Naive thymus-derived CD4-positive, alpha-beta T cell (primary cell): Measurements from ENCODE around the gene TRIO. TPM values are rescaled to one million over a fixed set of nuclear protein-coding genes. Genes with fewer than 3 reads are reported as not detected.

Experiments
- ATAC-seq: fragments of 150-1000 bp; cut with Tn5 transposase; 2 replicates; pipeline ENCODE4 v1.10.0; 2021; ENCODE audit warnings: mild to moderate bottlenecking, moderate library complexity
- CTCF ChIA-PET: fragments of 350-600 bp; sonication (Branson Sonifier 250); formaldehyde crosslinking; loops from one replicate; lab custom pipeline; 2021; ENCODE audit warnings: antibody characterized with exemption; lab: Charles Lee
- POLR2A ChIA-PET: fragments of 350-600 bp; sonication (Branson Sonifier 250); formaldehyde crosslinking; loops from one replicate; lab custom pipeline; 2021; ENCODE audit warnings: antibody characterized with exemption, inconsistent platforms; lab: Charles Lee
- DNase-seq, 9 donors: peaks; one replicate each; pipeline versions ENCODE4 v3.0.0 to v3.0.0-alpha.2; 2020 to 2022; ENCODE audit warnings: mixed read lengths in 1 of 9
- H3K27ac ChIP-seq: one replicate; pipeline ENCODE4 v1.7.0; 2013; ENCODE audit warnings: mild to moderate bottlenecking, low read depth, low read length, moderate library complexity
- H3K27me3 ChIP-seq, 2 donors: one replicate each; pipeline ENCODE4 v1.7.0; 2013; ENCODE audit warnings: low read length in 2 of 2, mild to moderate bottlenecking in 2 of 2, moderate library complexity in 2 of 2; ENCODE audit not compliant: control insufficient read depth in 2 of 2, insufficient read depth in 2 of 2
- H3K36me3 ChIP-seq, 3 experiments: 1 replicate in 2 of 3; 2 replicates in 1 of 3; pipeline ENCODE4 v1.7.0; 2013; ENCODE audit warnings: low read length in 3 of 3, mild to moderate bottlenecking in 3 of 3, moderate library complexity in 1 of 3; ENCODE audit not compliant: insufficient read depth in 3 of 3, control insufficient read depth in 2 of 3
- H3K4me1 ChIP-seq, 2 donors: one replicate each; pipeline ENCODE4 v1.7.0; 2013; ENCODE audit warnings: low read length in 2 of 2, mild to moderate bottlenecking in 2 of 2, moderate library complexity in 1 of 2; ENCODE audit not compliant: control insufficient read depth in 2 of 2, insufficient read depth in 2 of 2
- H3K4me3 ChIP-seq: 2 replicates; pipeline ENCODE4 v1.7.0; 2013; ENCODE audit warnings: mild to moderate bottlenecking, low read length
- H3K9me3 ChIP-seq, 3 experiments: 1 replicate in 2 of 3; 2 replicates in 1 of 3; pipeline ENCODE4 v1.7.0; 2013; ENCODE audit warnings: low read length in 3 of 3; ENCODE audit not compliant: control insufficient read depth in 2 of 3
- H3K27ac Mint-ChIP-seq, 9 donors: one replicate each; pipeline ENCODE4 v1.8.0; 2020 to 2022; ENCODE audit warnings: mixed read lengths in 9 of 9, mild to moderate bottlenecking in 8 of 9, moderate library complexity in 5 of 9, inconsistent platforms in 2 of 9
- H3K27me3 Mint-ChIP-seq, 5 donors: one replicate each; pipeline ENCODE4 v1.8.0; 2021 to 2022; ENCODE audit warnings: mixed read lengths in 5 of 5, mild to moderate bottlenecking in 1 of 5
- H3K36me3 Mint-ChIP-seq, 5 donors: one replicate each; pipeline ENCODE4 v1.8.0; 2020 to 2022; ENCODE audit warnings: mixed read lengths in 5 of 5, mild to moderate bottlenecking in 3 of 5, inconsistent platforms in 1 of 5
- H3K4me1 Mint-ChIP-seq, 7 donors: one replicate each; pipeline ENCODE4 v1.8.0; 2020 to 2022; ENCODE audit warnings: mixed read lengths in 7 of 7, mild to moderate bottlenecking in 3 of 7, inconsistent platforms in 1 of 7
- H3K4me3 Mint-ChIP-seq, 10 donors: one replicate each; pipeline ENCODE4 v1.8.0; 2020 to 2022; ENCODE audit warnings: mild to moderate bottlenecking in 10 of 10, mixed read lengths in 10 of 10, moderate library complexity in 6 of 10, inconsistent platforms in 2 of 10
- H3K9me3 Mint-ChIP-seq, 11 donors: one replicate each; pipeline ENCODE4 v1.8.0; 2020 to 2022; ENCODE audit warnings: mixed read lengths in 11 of 11, mild to moderate bottlenecking in 4 of 11, inconsistent platforms in 1 of 11, moderate library complexity in 1 of 11
- intact Hi-C, 2 donors: fragments of 100-400 bp; cut with micrococcal nuclease; formaldehyde crosslinking; loops; one replicate each; pipeline ENCODE4 v1.15.1; 2023
- polyA plus RNA-seq, 2 donors: library from polyadenylated mRNA; unstranded; fragments of 300-500 nt; fragmentation: Illumina TruSeq; gene quantifications; one replicate each; pipeline ENCODE4 v1.2.3, GENCODE V29; 2021
- total RNA-seq, 6 experiments: library from RNA in 5 of 6; stranded (reverse) in 5 of 6; gene quantifications; 1 replicate in 5 of 6; 2 replicates in 1 of 6; pipeline ENCODE4 v1.2.3 and lab custom pipeline; 2021 to 2026

TRIO gene
- total and polyA plus RNA-seq, 7 experiments from 2014 or later, result 0.16 to 45.9 (median 5.7) TPM

- H3K36me3 Mint-ChIP-seq, result peaks cover 0 to 5% (median 0%) of the 10 kb centered on the region in 5 donors
- no peak overlapping the region for H3K27ac Mint-ChIP-seq
- H3K4me1 ChIP-seq, result no peaks in the 10 kb centered on the region
- ChIA-PET POLR2A (no interaction called here), CTCF (no interaction called here)
- no peak overlapping the region for H3K27ac ChIP-seq
- H3K36me3 ChIP-seq, result no peaks in the 10 kb centered on the region
- no peaks in the 10 kb centered on the region for H3K27me3 Mint-ChIP-seq
- H3K9me3 ChIP-seq, result no peaks in the 10 kb centered on the region
- no peak overlapping the region for H3K4me3 Mint-ChIP-seq
- H3K4me3 ChIP-seq, result no peak overlapping the region
- ATAC-seq, result no peak
- no peak for DNase-seq
- intact Hi-C loops, result no loop called here
- no peaks in the 10 kb centered on the region for H3K27me3 ChIP-seq
- peaks cover 0 to 4% (median 0%) of the 10 kb centered on the region in 7 donors for H3K4me1 Mint-ChIP-seq
- H3K9me3 Mint-ChIP-seq, result no peaks in the 10 kb centered on the region
Observed at GRCh38 chr5:14452685-14453454, 309.7 kb downstream of the TRIO start.

GRCh38 chr5:14453481-14453880 is 310.3 kb downstream of the TRIO start:
- intact Hi-C loops, result no loop called here
- H3K27ac Mint-ChIP-seq, result peak overlapping the region in 2 of 9 donors; percentile 41 to 62
- H3K9me3 Mint-ChIP-seq, result no peaks in the 10 kb centered on the region
- DNase-seq (no peak), ATAC-seq (no peak)
- H3K4me3 Mint-ChIP-seq, result no peak overlapping the region
- CTCF ChIA-PET, result no interaction called here
- Histone ChIP-seq H3K27ac (no peak overlapping the region), H3K36me3 (no peaks in the 10 kb centered on the region), H3K4me1 (no peaks in the 10 kb centered on the region), H3K4me3 (no peak overlapping the region), H3K27me3 (no peaks in the 10 kb centered on the region), H3K9me3 (no peaks in the 10 kb centered on the region)
- POLR2A ChIA-PET, result no interaction called here
- H3K36me3 Mint-ChIP-seq, result peaks cover 0 to 5% (median 0%) of the 10 kb centered on the region in 5 donors
- no peaks in the 10 kb centered on the region for H3K27me3 Mint-ChIP-seq
- peaks cover 0 to 4% (median 0%) of the 10 kb centered on the region in 7 donors for H3K4me1 Mint-ChIP-seq

GRCh38 chr5:14455814-14456321 is 312.7 kb downstream of the TRIO start:
- H3K36me3 Mint-ChIP-seq, result peaks cover 0 to 3% (median 0%) of the 10 kb centered on the region in 5 donors
- no peak overlapping the region for H3K27ac ChIP-seq
- ATAC-seq (no peak), DNase-seq (no peak)
- CTCF ChIA-PET, result no interaction called here
- H3K4me1 ChIP-seq, result no peaks in the 10 kb centered on the region
- no peaks in the 10 kb centered on the region for H3K9me3 Mint-ChIP-seq
- H3K36me3 ChIP-seq, result no peaks in the 10 kb centered on the region
- H3K4me3 ChIP-seq, result no peak overlapping the region
- POLR2A ChIA-PET, result interaction anchor here (1.2 kb wide), 1 partner anchor 42 kb away, joined by 4 read pairs; no protein-coding TSS in a partner anchor
- H3K27me3 Mint-ChIP-seq, result no peaks in the 10 kb centered on the region
- H3K27me3 ChIP-seq, result no peaks in the 10 kb centered on the region
- no peaks in the 10 kb centered on the region for H3K9me3 ChIP-seq
- intact Hi-C loops, result no loop called here
- H3K4me3 Mint-ChIP-seq, result no peak overlapping the region
- peaks cover 0 to 3% (median 0%) of the 10 kb centered on the region in 7 donors for H3K4me1 Mint-ChIP-seq
- no peak overlapping the region for H3K27ac Mint-ChIP-seq

GRCh38 chr5:14457476-14457875 is 314.3 kb downstream of the TRIO start:
- Mint-ChIP-seq H3K9me3 (no peaks in the 10 kb centered on the region), H3K4me3 (no peak overlapping the region), H3K36me3 (no peaks in the 10 kb centered on the region), H3K27me3 (no peaks in the 10 kb centered on the region), H3K4me1 (peaks cover 0 to 3% (median 0%) of the 10 kb centered on the region in 7 donors), H3K27ac (no peak overlapping the region)
- CTCF ChIA-PET, result no interaction called here
- intact Hi-C loops, result no loop called here
- Histone ChIP-seq H3K4me1 (no peaks in the 10 kb centered on the region), H3K27ac (no peak overlapping the region), H3K27me3 (no peaks in the 10 kb centered on the region), H3K36me3 (no peaks in the 10 kb centered on the region), H3K9me3 (no peaks in the 10 kb centered on the region), H3K4me3 (no peak overlapping the region)
- POLR2A ChIA-PET, result no interaction called here
- no peak for ATAC-seq
- no peak for DNase-seq

GRCh38 chr5:14458414-14458813 is 315.3 kb downstream of the TRIO start:
- H3K27me3 Mint-ChIP-seq, result no peaks in the 10 kb centered on the region
- Histone ChIP-seq H3K4me3 (no peak overlapping the region), H3K4me1 (no peaks in the 10 kb centered on the region), H3K36me3 (no peaks in the 10 kb centered on the region), H3K27me3 (no peaks in the 10 kb centered on the region), H3K27ac (no peak overlapping the region), H3K9me3 (no peaks in the 10 kb centered on the region)
- CTCF ChIA-PET, result no interaction called here
- peak overlapping the region in 1 of 9 donors; percentile 0 for H3K27ac Mint-ChIP-seq
- ATAC-seq (no peak), DNase-seq (no peak)
- intact Hi-C loops, result no loop called here
- no peak overlapping the region for H3K4me3 Mint-ChIP-seq
- no peaks in the 10 kb centered on the region for H3K36me3 Mint-ChIP-seq
- no peaks in the 10 kb centered on the region for H3K9me3 Mint-ChIP-seq
- POLR2A ChIA-PET, result no interaction called here
- peaks cover 0 to 3% (median 0%) of the 10 kb centered on the region in 7 donors for H3K4me1 Mint-ChIP-seq

GRCh38 chr5:14460844-14461398 is 317.8 kb downstream of the TRIO start:
- CTCF ChIA-PET, result no interaction called here
- Histone ChIP-seq H3K27ac (no peak overlapping the region), H3K9me3 (no peaks in the 10 kb centered on the region), H3K36me3 (no peaks in the 10 kb centered on the region), H3K4me3 (no peak overlapping the region), H3K4me1 (no peaks in the 10 kb centered on the region), H3K27me3 (no peaks in the 10 kb centered on the region)
- Mint-ChIP-seq H3K4me1 (peaks cover 0 to 10% (median 0%) of the 10 kb centered on the region in 7 donors), H3K9me3 (no peaks in the 10 kb centered on the region), H3K36me3 (peaks cover 0 to 1% (median 0%) of the 10 kb centered on the region in 5 donors), H3K27me3 (no peaks in the 10 kb centered on the region), H3K27ac (no peak overlapping the region), H3K4me3 (no peak overlapping the region)
- DNase-seq (no peak), ATAC-seq (no peak)
- POLR2A ChIA-PET, result no interaction called here
- intact Hi-C loops, result no loop called here
